IMR-90 (cell line): Measurements from ENCODE around the gene PRR13. TPM values are rescaled to one million over a fixed set of nuclear protein-coding genes. Genes with fewer than 3 reads are reported as not detected.

Experiments used
- ATAC-seq: fragments of 200-7000 bp; cut with Tn5 transposase; 2 replicates; pipeline ENCODE4 v1.9.1; 2020; ENCODE audit warnings: low read depth, mild to moderate bottlenecking, moderate library complexity
- BruUV-seq: library from RNA; stranded (reverse); fragments of 400-500 nt; replicated peaks from 2 replicates; lab custom pipeline; 2021; lab: Mats Ljungman, UMichigan
- CTCF ChIA-PET: fragments of 300-600 bp; formaldehyde crosslinking; extraction: SDS; loops from one replicate; lab custom pipeline; 2021; ENCODE audit warnings: antibody characterized with exemption; lab: Yijun Ruan, JAX
- POLR2A ChIA-PET: fragments of 300-600 bp; sonication (Branson Sonifier 250); formaldehyde crosslinking; loops from one replicate; lab custom pipeline; 2022; ENCODE audit warnings: antibody characterized with exemption; ENCODE audit not compliant: unreplicated experiment; lab: Charles Lee
- DNase-seq: peaks from one replicate; pipeline ENCODE4 v3.0.0; 2013
- H2AFZ ChIP-seq: replicated peaks from 2 replicates; pipeline ENCODE3; 2013; ENCODE audit warnings: low read length, mild to moderate bottlenecking; ENCODE audit not compliant: poor library complexity
- H2AK5ac ChIP-seq: 2 replicates; pipeline ENCODE4 v1.6.1; 2013; ENCODE audit warnings: low read depth, low read length, inconsistent platforms
- H2AK9ac ChIP-seq: replicated peaks from 2 replicates; pipeline ENCODE3; 2013; ENCODE audit warnings: mild to moderate bottlenecking, low read depth, low read length, moderate library complexity; ENCODE audit not compliant: poor library complexity
- H2BK120ac ChIP-seq: 2 replicates; pipeline ENCODE4 v1.6.1; 2013; ENCODE audit warnings: low read depth, low read length, inconsistent platforms
- H2BK15ac ChIP-seq: 3 replicates; pipeline ENCODE4 v1.6.1; 2013; ENCODE audit warnings: low read depth, low read length, inconsistent platforms
- H2BK20ac ChIP-seq: 2 replicates; pipeline ENCODE4 v1.6.1; 2013; ENCODE audit warnings: low read depth, mild to moderate bottlenecking, inconsistent platforms, low read length, moderate library complexity
- H2BK5ac ChIP-seq: 2 replicates; pipeline ENCODE4 v1.6.1; 2013; ENCODE audit warnings: mild to moderate bottlenecking, low read depth, low read length, inconsistent platforms; ENCODE audit not compliant: poor library complexity, severe bottlenecking
- H3K14ac ChIP-seq: replicated peaks from 2 replicates; pipeline ENCODE4 v1.6.1; 2013; ENCODE audit warnings: low read depth, low read length, inconsistent platforms
- H3K18ac ChIP-seq: 2 replicates; pipeline ENCODE4 v1.6.1; 2013; ENCODE audit warnings: low read depth, low read length, control low read depth
- H3K23ac ChIP-seq: 2 replicates; pipeline ENCODE4 v1.6.1; 2013; ENCODE audit warnings: low read depth, low read length, inconsistent platforms
- H3K27ac ChIP-seq: 2 replicates; pipeline ENCODE4 v1.5.1; 2013; ENCODE audit warnings: mild to moderate bottlenecking, control low read depth, low read length; ENCODE audit not compliant: insufficient read depth
- H3K27me3 ChIP-seq: 2 replicates; pipeline ENCODE4 v1.6.1; 2013; ENCODE audit warnings: low read length; ENCODE audit not compliant: control insufficient read depth, insufficient read depth
- H3K36me3 ChIP-seq: 2 replicates; pipeline ENCODE4 v1.6.1; 2013; ENCODE audit warnings: low read length, mixed read lengths; ENCODE audit not compliant: control insufficient read depth, insufficient read depth
- H3K4ac ChIP-seq: 2 replicates; pipeline ENCODE4 v1.6.1; 2013; ENCODE audit warnings: low read depth, low read length, inconsistent platforms
- H3K4me1 ChIP-seq: 2 replicates; pipeline ENCODE4 v1.6.1; 2013; ENCODE audit warnings: low read length, mixed read lengths; ENCODE audit not compliant: control insufficient read depth, insufficient read depth
- H3K4me2 ChIP-seq: 2 replicates; pipeline ENCODE4 v1.6.1; 2013; ENCODE audit warnings: low read depth, mild to moderate bottlenecking, control low read depth, low read length, moderate library complexity
- H3K4me3 ChIP-seq: 2 replicates; pipeline ENCODE4 v1.5.1; 2013; ENCODE audit warnings: low read depth, mild to moderate bottlenecking, control low read depth, low read length, moderate library complexity; ENCODE audit not compliant: insufficient read depth
- H3K56ac ChIP-seq: 2 replicates; pipeline ENCODE4 v1.6.1; 2013; ENCODE audit warnings: low read length, inconsistent platforms; ENCODE audit not compliant: insufficient read depth; ENCODE audit errors: extremely low read depth
- H3K79me1 ChIP-seq, 2 experiments: 2 replicates each; pipeline ENCODE4 v1.6.1; 2013; ENCODE audit warnings: low read length in 2 of 2, inconsistent platforms in 1 of 2, low read depth in 1 of 2
- H3K9ac ChIP-seq: 2 replicates; pipeline ENCODE4 v1.6.1; 2013; ENCODE audit warnings: low read depth, low read length, control low read depth
- H3K9me1 ChIP-seq: 2 replicates; pipeline ENCODE4 v1.6.1; 2013; ENCODE audit warnings: low read length, inconsistent platforms; ENCODE audit not compliant: insufficient read depth
- H3K9me3 ChIP-seq: 2 replicates; pipeline ENCODE4 v1.6.1; 2013; ENCODE audit warnings: low read length; ENCODE audit not compliant: control insufficient read depth, insufficient read depth
- H4K20me1 ChIP-seq: 2 replicates; pipeline ENCODE4 v1.6.1; 2013; ENCODE audit warnings: low read length, inconsistent platforms; ENCODE audit not compliant: insufficient read depth
- H4K5ac ChIP-seq: 2 replicates; pipeline ENCODE4 v1.6.1; 2013; ENCODE audit warnings: mild to moderate bottlenecking, low read depth, low read length, control low read depth
- H4K8ac ChIP-seq, 2 experiments: 2 replicates each; pipeline ENCODE4 v1.6.1; 2013; ENCODE audit warnings: low read depth in 2 of 2, low read length in 2 of 2, control low read depth in 1 of 2, inconsistent platforms in 1 of 2
- H4K91ac ChIP-seq: 2 replicates; pipeline ENCODE4 v1.6.1; 2013; ENCODE audit warnings: low read depth, low read length, inconsistent platforms; ENCODE audit not compliant: insufficient read depth
- BHLHE40 ChIP-seq: fragments of 150-350 bp; IDR thresholded peaks from 2 replicates; pipeline ENCODE4 v1.6.1; 2016; ENCODE audit warnings: mild to moderate bottlenecking, low read depth, low read length
- CEBPB ChIP-seq: IDR thresholded peaks from 2 replicates; pipeline ENCODE4 v1.6.1; 2012; ENCODE audit warnings: low read depth, low read length, improper control_type of control experiment
- CHD1 ChIP-seq: IDR thresholded peaks from 2 replicates; pipeline ENCODE4 v1.6.1; 2012; ENCODE audit warnings: low read depth, low read length, improper control_type of control experiment
- CTCF ChIP-seq: conservative IDR thresholded peaks from 2 replicates; pipeline ENCODE4 v1.5.1; 2012; ENCODE audit warnings: mild to moderate bottlenecking, low read depth, low read length, improper control_type of control experiment
- FOS ChIP-seq: fragments of 150-350 bp; IDR thresholded peaks from 2 replicates; pipeline ENCODE4 v1.6.1; 2016; ENCODE audit warnings: low read depth, low read length
- MAZ ChIP-seq: IDR thresholded peaks from 2 replicates; pipeline ENCODE4 v1.6.1; 2012; ENCODE audit warnings: low read depth, mild to moderate bottlenecking, low read length, improper control_type of control experiment, moderate library complexity, borderline replicate concordance
- MXI1 ChIP-seq: IDR thresholded peaks from 2 replicates; pipeline ENCODE4 v1.6.1; 2012; ENCODE audit warnings: low read depth, mild to moderate bottlenecking, low read length, moderate library complexity, borderline replicate concordance
- NFE2L2 ChIP-seq: fragments of 150-350 bp; IDR thresholded peaks from 2 replicates; pipeline ENCODE4 v1.6.1; 2016; ENCODE audit warnings: low read depth, mild to moderate bottlenecking, low read length
- POLR2A ChIP-seq: IDR thresholded peaks from 2 replicates; pipeline ENCODE4 v1.6.1; 2012; ENCODE audit warnings: mild to moderate bottlenecking, low read depth, low read length
- WGBS, 2 experiments: methylation state at CpG; one replicate each; pipeline versions ENCODE4 v1.1.5 to v1.1.7; 2013; ENCODE audit warnings: missing lambda C conversion rate in 2 of 2; ENCODE audit not compliant: insufficient read length in 1 of 2; ENCODE audit errors: extremely low coverage in 2 of 2; 5-methylcytosine and 5-hydroxymethylcytosine counted together
- dilution Hi-C: fragments of 300-500 bp; cut with HindIII; formaldehyde crosslinking; loops from one replicate; pipeline ENCODE4 v1.14.3; 2018; ENCODE audit warnings: low sequenced_read_pairs; ENCODE audit not compliant: unreplicated experiment
- in situ Hi-C: fragments of 300-500 bp; cut with MboI; formaldehyde crosslinking; loops from 3 replicates; pipeline ENCODE4 v1.14.3; 2019; ENCODE audit warnings: low sequenced_read_pairs, inconsistent platforms, mixed read lengths
- intact Hi-C: fragments of 100-400 bp; cut with micrococcal nuclease; formaldehyde crosslinking; loops from 2 replicates; pipeline ENCODE4 v1.10.0; 2022
- polyA plus RNA-seq, 3 experiments: library from polyadenylated mRNA; depleted of rRNA; stranded (reverse); fragments of >200 nt; gene quantifications; 2 replicates each; pipeline ENCODE4 v1.2.3, GENCODE V29; 2012; ENCODE audit warnings: low replicate concordance in 1 of 3
- total RNA-seq: library from RNA; depleted of rRNA; stranded (reverse); fragments of >200 nt; gene quantifications from 2 replicates; pipeline ENCODE4 v1.2.3, GENCODE V29; 2012

Gene PRR13
- total and polyA plus RNA-seq, 2 of the 4 experiments (the other 2 are of a cell fraction), result 25.5 to 114 TPM

GRCh38 chr12:53451661-53452158 is 10.2 kb downstream of the PRR13 start, which contains the start of gene PCBP2 (continued):
- TF ChIP-seq CEBPB, result peak; percentile 95

- H2BK20ac ChIP-seq, result no peak overlapping the region
- H2AK5ac ChIP-seq, result peak overlapping the region; percentile 96
- H3K18ac ChIP-seq, result peak overlapping the region; percentile 93
- peak overlapping the region; percentile 98 for H3K14ac ChIP-seq
- peak overlapping the region; percentile 99 for H2AK9ac ChIP-seq
- 0% methylated on average over 12 of the region's 82 CpGs; no CpG with 5 or more reads in 1 of the 2 experiments for WGBS, 2 experiments
- dilution Hi-C loops, result no loop called here
- peak overlapping the region; percentile 92 for H3K27ac ChIP-seq
- peak overlapping the region; percentile 87 for H3K23ac ChIP-seq
- ATAC-seq (peak; percentile 69), DNase-seq (peak; percentile 85)
- no TSS peak for BruUV-seq
- H3K4me3 ChIP-seq, result peak overlapping the region; percentile 98
- H4K8ac ChIP-seq, result peak overlapping the region; percentile 61 to 96; a peak in 3 of 4 replicates
- H3K9me3 ChIP-seq, result no peaks in the 10 kb centered on the region
- in situ Hi-C loops, result no loop called here
- peaks cover 5% of the 10 kb centered on the region for H3K4me1 ChIP-seq
- H3K79me1 ChIP-seq, result peaks cover 26 to 43% of the 10 kb centered on the region in 2 experiments
- H3K9ac ChIP-seq, result peak overlapping the region; percentile 96
- peaks cover 28% of the 10 kb centered on the region for H3K36me3 ChIP-seq
- ChIA-PET CTCF (no interaction called here), POLR2A (no interaction called here)
- peak overlapping the region; percentile 95 for H4K5ac ChIP-seq
- no peaks in the 10 kb centered on the region for H3K9me1 ChIP-seq
- H2BK120ac ChIP-seq, result no peak overlapping the region
- intact Hi-C loops, result loop anchor here (5.0 kb wide), 1 partner anchor 50 kb away; the partner anchor contains the start of gene TARBP2
- H4K20me1 ChIP-seq, result peaks cover 52% of the 10 kb centered on the region
- H3K27me3 ChIP-seq, result no peaks in the 10 kb centered on the region
- peak overlapping the region; percentile 95 for H3K4ac ChIP-seq
- H2BK15ac ChIP-seq, result no peak overlapping the region
- peak overlapping the region; percentile 92 for H3K56ac ChIP-seq
- peak overlapping the region; percentile 98 for H3K4me2 ChIP-seq
- TF ChIP-seq CTCF (peak; percentile 40), NFE2L2 (no peak), MAZ (peak; percentile 75; the same call in 1 of the 2 replicates), POLR2A (peak; percentile 73), CHD1 (peak; percentile 90; the same call in 1 of the 2 replicates), MXI1 (no peak), FOS (no peak), BHLHE40 (0 out of 2 replicates have a peak, but pooled peaks have one; percentile 32)
- peak overlapping the region; percentile 94 for H2AFZ ChIP-seq
- peak overlapping the region; percentile 89 for H4K91ac ChIP-seq
- peak overlapping the region; percentile 97 for H2BK5ac ChIP-seq
These were observed 10.9 kb downstream of the PRR13 start for GRCh38 chr12:53452159-53453077.
